Right lobe of liver (tissue), 6 donors: ENCODE data around the gene TTLL3. TPM values are rescaled to one million over a fixed set of nuclear protein-coding genes. Genes with fewer than 3 reads are reported as not detected.
A peak's percentile ranks its signal among the peaks of the same experiment; 100 is the strongest.

Source experiments
- ATAC-seq, 4 donors: fragments of 200-7000 bp; cut with Tn5 transposase; one replicate each; pipeline ENCODE4 v1.9.1; 2020; ENCODE audit warnings: mild to moderate bottlenecking in 4 of 4, moderate library complexity in 4 of 4
- DNase-seq, 3 donors: peaks; one replicate each; pipeline ENCODE4 v3.0.0-alpha.2; 2020
- H3K27ac ChIP-seq, 3 donors: fragments of 200-600 bp; one replicate each; pipeline ENCODE4 v1.8.0; 2022
- H3K27me3 ChIP-seq, 2 donors: fragments of 200-600 bp; one replicate each; pipeline ENCODE4 v1.8.0; 2022
- H3K36me3 ChIP-seq, 4 donors: fragments of 200-600 bp; sonication (generic) in 1 of 4; one replicate each; pipeline versions ENCODE4 v1.5.1 to v1.8.0; 2017 to 2022; ENCODE audit warnings: control low read depth in 1 of 4
- H3K4me1 ChIP-seq, 4 donors: fragments of 200-600 bp; sonication (generic) in 1 of 4; one replicate each; pipeline versions ENCODE4 v1.5.1 to v1.8.0; 2017 to 2022; ENCODE audit warnings: control low read depth in 1 of 4
- H3K4me3 ChIP-seq, 3 donors: fragments of 200-600 bp; one replicate each; pipeline ENCODE4 v1.8.0; 2022
- H3K9me3 ChIP-seq, 4 donors: fragments of 200-600 bp; sonication (generic) in 1 of 4; one replicate each; pipeline versions ENCODE4 v1.5.1 to v1.8.0; 2017 to 2022; ENCODE audit warnings: control low read depth in 1 of 4
- CTCF ChIP-seq, 4 donors: fragments of 200-600 bp in 3 of 4; fragments of 450-650 bp in 1 of 4; IDR thresholded peaks; one replicate each; pipeline versions ENCODE4 v1.5.1 to v1.8.0; 2016 to 2022; ENCODE audit warnings: antibody characterized with exemption in 4 of 4, mild to moderate bottlenecking in 2 of 4
- POLR2A ChIP-seq: fragments of 450-650 bp; IDR thresholded peaks from one replicate; pipeline ENCODE4 v1.6.1; 2017; ENCODE audit warnings: antibody characterized with exemption, mild to moderate bottlenecking
- WGBS: methylation state at CpG from one replicate; pipeline ENCODE4 v1.1.6; 2018; ENCODE audit warnings: low coverage, low lambda C conversion rate; ENCODE audit not compliant: insufficient coverage; ENCODE audit errors: missing lambda C conversion rate; 5-methylcytosine and 5-hydroxymethylcytosine counted together
- intact Hi-C, 2 donors: fragments of 100-400 bp; cut with DNase I; formaldehyde crosslinking; loops; one replicate each; pipeline versions ENCODE4 v1.11.2 to v1.14.1; 2022
- total RNA-seq, 6 experiments: library from RNA; depleted of rRNA in 2 of 6; stranded (reverse); fragments of >200 nt in 2 of 6; fragmentation: NEBNext Ultra II Directional in 3 of 6; extraction: Animal tissue kit (Norgen Biotek cat#: 25700) in 3 of 6; gene quantifications; one replicate each; pipeline versions ENCODE4 v1.1.0 to v1.2.4, GENCODE V29; 2016 to 2023
- donor health status: DM: no; HTN: yes; CAD: no.
- donor health status: DM: no; HTN: no; CAD: no.
- donor health status: DM: no; HTN: no; CAD: no.
- donor health status: DM: no; HTN: yes; CAD: no.
- donor health status: DM: no; HTN: yes; CAD: no.

The TTLL3 gene
- total RNA-seq, 6 experiments from 2014 or later: 4.5 to 11.0 (median 8.6) TPM

- 26% methylated on average over 10 of the region's 10 CpGs for WGBS
- Histone ChIP-seq H3K4me1 (peaks cover 0 to 24% (median 17%) of the 10 kb centered on the region in 4 donors), H3K36me3 (peaks cover 0 to 32% (median 17%) of the 10 kb centered on the region in 4 donors), H3K27ac (peak overlapping the region; percentile 59 to 83 (median 82)), H3K9me3 (no peaks in the 10 kb centered on the region), H3K27me3 (no peaks in the 10 kb centered on the region), H3K4me3 (peak overlapping the region in 2 of 3 donors; percentile 20 to 23)
- ATAC-seq (peak; percentile 48 to 86 (median 80)), DNase-seq (peak in 2 of 3 donors; percentile 77 to 83)
- no peak for TF ChIP-seq CTCF (IDR thresholded peaks at IDR 0.05)
- peak; percentile 20 for TF ChIP-seq POLR2A
- intact Hi-C loops: no loop called here
Observed at GRCh38 chr3:9780458-9780812, 29.6 kb upstream of the TTLL3 start.

- Histone ChIP-seq H3K4me1 (peaks cover 0 to 24% (median 17%) of the 10 kb centered on the region in 4 donors), H3K4me3 (no peak overlapping the region), H3K36me3 (peaks cover 0 to 36% (median 17%) of the 10 kb centered on the region in 4 donors), H3K9me3 (no peaks in the 10 kb centered on the region), H3K27ac (peak overlapping the region; percentile 59 to 83 (median 82)), H3K27me3 (no peaks in the 10 kb centered on the region)
- DNase-seq: no peak
- ATAC-seq: no peak
- TF ChIP-seq CTCF (IDR thresholded peaks at IDR 0.05): no peak
- no peak for TF ChIP-seq POLR2A
- WGBS: 69% methylated on average over 4 of the region's 4 CpGs
- intact Hi-C loops: no loop called here
Observed at GRCh38 chr3:9780910-9781309, 29.2 kb upstream of the TTLL3 start.

GRCh38 chr3:9781551-9781950 lies 28.5 kb upstream of the TTLL3 start:
- no peaks in the 10 kb centered on the region for H3K9me3 ChIP-seq
- no peak for TF ChIP-seq POLR2A
- TF ChIP-seq CTCF (IDR thresholded peaks at IDR 0.05): no peak
- DNase-seq (no peak), ATAC-seq (no peak)
- H3K36me3 ChIP-seq: peaks cover 0 to 41% (median 17%) of the 10 kb centered on the region in 4 donors
- peaks cover 0 to 24% (median 17%) of the 10 kb centered on the region in 4 donors for H3K4me1 ChIP-seq
- peak overlapping the region; percentile 57 to 83 (median 82) for H3K27ac ChIP-seq
- H3K4me3 ChIP-seq: no peak overlapping the region
- intact Hi-C loops: no loop called here
- H3K27me3 ChIP-seq: no peaks in the 10 kb centered on the region
- 33% methylated on average over 1 of the region's 1 CpG for WGBS

GRCh38 chr3:9781978-9782603 lies 28.0 kb upstream of the TTLL3 start:
- peak overlapping the region; percentile 57 to 83 (median 82) for H3K27ac ChIP-seq
- H3K9me3 ChIP-seq: no peaks in the 10 kb centered on the region
- intact Hi-C loops: no loop called here
- peak in 3 of 4 donors; percentile 41 to 51 (median 48) for ATAC-seq
- TF ChIP-seq CTCF (IDR thresholded peaks at IDR 0.05) (no peak), POLR2A (no peak)
- 38% methylated on average over 3 of the region's 3 CpGs for WGBS
- DNase-seq: no peak
- H3K36me3 ChIP-seq: peaks cover 0 to 46% (median 20%) of the 10 kb centered on the region in 4 donors
- peaks cover 0 to 24% (median 17%) of the 10 kb centered on the region in 4 donors for H3K4me1 ChIP-seq
- H3K27me3 ChIP-seq: no peaks in the 10 kb centered on the region
- no peak overlapping the region for H3K4me3 ChIP-seq
